ENCODE results near the gene TFG. TPM values are rescaled to one million over a fixed set of nuclear protein-coding genes. Genes with fewer than 3 reads are reported as not detected.

TFG gene
- total RNA-seq, 2 donors from 2014 or later, result 116 to 123 TPM

GRCh38 chr3:100761951-100762350, 52.7 kb downstream of the TFG start:
- no peaks in the 10 kb centered on the region for H3K9me3 ChIP-seq
- TF ChIP-seq CTCF (IDR thresholded peaks at IDR 0.05), result no peak
- no peak overlapping the region for H3K27ac ChIP-seq
- no peak overlapping the region for H3K4me3 ChIP-seq
- no peaks in the 10 kb centered on the region for H3K27me3 ChIP-seq
- no peak overlapping the region for H3K9ac ChIP-seq (ENCODE audit: low read depth in 2 of 2, low read length in 2 of 2)
- H3K36me3 ChIP-seq, result no peaks in the 10 kb centered on the region
- H3K4me1 ChIP-seq, result no peaks in the 10 kb centered on the region
- intact Hi-C loops (cut with DNase I), result no loop called here
- no peak for DNase-seq

GRCh38 chr3:100765437-100765975, 56.2 kb downstream of the TFG start:
- Histone ChIP-seq H3K4me3 (no peak overlapping the region), H3K27ac (no peak overlapping the region), H3K9me3 (no peaks in the 10 kb centered on the region), H3K4me1 (no peaks in the 10 kb centered on the region), H3K27me3 (no peaks in the 10 kb centered on the region), H3K36me3 (no peaks in the 10 kb centered on the region), H3K9ac (ENCODE audit: low read depth in 2 of 2, low read length in 2 of 2) (no peak overlapping the region)
- TF ChIP-seq CTCF (IDR thresholded peaks at IDR 0.05), result no peak
- no peak for DNase-seq
- intact Hi-C loops (cut with DNase I), result no loop called here

DNA sequence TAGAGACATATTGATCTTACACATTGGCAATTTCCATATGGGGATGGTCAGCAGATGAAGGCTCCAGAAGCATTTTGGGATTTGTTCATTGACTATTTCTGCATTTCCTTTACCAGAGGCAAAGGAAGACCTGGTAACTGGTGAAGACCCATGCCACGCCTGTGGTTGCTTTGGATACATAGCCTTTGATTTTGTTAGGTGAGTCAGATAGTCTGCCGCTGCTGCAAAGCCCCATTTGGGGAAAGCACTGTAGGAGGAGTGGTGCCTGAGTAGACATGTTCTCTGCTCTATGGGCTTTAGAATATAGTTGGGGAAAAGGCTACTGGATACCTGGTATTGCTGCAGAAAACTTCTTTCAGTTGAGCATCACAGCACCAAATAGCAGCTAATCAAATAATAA, 56.8 kb downstream of the TFG start:
- Histone ChIP-seq H3K9ac (ENCODE audit: low read depth in 2 of 2, low read length in 2 of 2) (no peak overlapping the region), H3K4me1 (no peaks in the 10 kb centered on the region), H3K27me3 (no peaks in the 10 kb centered on the region), H3K4me3 (no peak overlapping the region), H3K9me3 (no peaks in the 10 kb centered on the region), H3K27ac (no peak overlapping the region), H3K36me3 (no peaks in the 10 kb centered on the region)
- DNase-seq, result no peak
- no peak for TF ChIP-seq CTCF (IDR thresholded peaks at IDR 0.05)
- intact Hi-C loops (cut with DNase I), result no loop called here

GRCh38 chr3:100769693-100770092, 60.4 kb downstream of the TFG start:
- no peak overlapping the region for H3K27ac ChIP-seq
- no peak overlapping the region for H3K4me3 ChIP-seq
- H3K4me1 ChIP-seq, result no peaks in the 10 kb centered on the region
- no peak for DNase-seq
- no peak overlapping the region for H3K9ac ChIP-seq (ENCODE audit: low read depth in 2 of 2, low read length in 2 of 2)
- no peaks in the 10 kb centered on the region for H3K27me3 ChIP-seq
- no peaks in the 10 kb centered on the region for H3K9me3 ChIP-seq
- no peak for TF ChIP-seq CTCF (IDR thresholded peaks at IDR 0.05)
- no peaks in the 10 kb centered on the region for H3K36me3 ChIP-seq
- intact Hi-C loops (cut with DNase I), result no loop called here

DNA sequence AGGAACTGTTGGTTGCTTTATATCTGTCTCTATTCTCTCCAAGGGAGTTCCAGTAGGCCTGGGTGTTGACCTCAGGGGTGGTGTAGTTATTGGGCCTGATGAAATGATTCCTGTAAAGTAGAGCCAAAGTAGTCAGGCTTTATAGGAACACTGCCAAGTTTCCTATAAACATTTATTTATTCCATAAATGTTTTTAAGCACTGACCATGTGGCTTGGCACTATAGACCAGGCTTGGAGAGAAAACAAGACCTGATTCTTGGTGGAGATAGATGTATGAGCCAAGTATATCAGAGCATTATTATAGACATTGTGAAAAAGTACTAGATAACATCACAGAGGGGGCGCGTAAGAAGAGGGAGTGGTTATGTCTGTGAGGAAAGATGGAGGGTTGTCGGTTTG, 65.9 kb downstream of the TFG start:
- intact Hi-C loops (cut with DNase I), result no loop called here
- H3K36me3 ChIP-seq, result no peaks in the 10 kb centered on the region

More for the DNA sequence above, 65.9 kb downstream of the TFG start:
- no peaks in the 10 kb centered on the region for H3K9me3 ChIP-seq
- no peaks in the 10 kb centered on the region for H3K27me3 ChIP-seq
- no peak overlapping the region for H3K4me3 ChIP-seq
- no peak for TF ChIP-seq CTCF (IDR thresholded peaks at IDR 0.05)
- DNase-seq, result no peak
- no peak overlapping the region for H3K9ac ChIP-seq (ENCODE audit: low read depth in 2 of 2, low read length in 2 of 2)
- H3K27ac ChIP-seq, result no peak overlapping the region
- no peaks in the 10 kb centered on the region for H3K4me1 ChIP-seq

Measured in colonic mucosa (tissue), 4 donors.